Activated CD4-positive, alpha-beta memory T cell treated with anti-CD3 and anti-CD28 coated beads, Interleukin-2, amount 10 ng/mL, durations not matched to agents 7 days and 5 days (primary cell): Measurements from ENCODE around the gene CYB5RL. TPM values are rescaled to one million over a fixed set of nuclear protein-coding genes. Genes with fewer than 3 reads are reported as not detected.

Experiments used
- CTCF ChIA-PET: fragments of 350-600 bp; sonication (Branson Sonifier 250); formaldehyde crosslinking; loops from one replicate; lab custom pipeline; 2021; ENCODE audit warnings: antibody characterized with exemption, inconsistent platforms; lab: Charles Lee
- POLR2A ChIA-PET: fragments of 350-600 bp; sonication (Branson Sonifier 250); formaldehyde crosslinking; loops from one replicate; lab custom pipeline; 2021; ENCODE audit warnings: antibody characterized with exemption; lab: Charles Lee
- DNase-seq: peaks from one replicate; pipeline ENCODE4 v3.0.0-alpha.2; 2020
- H3K27ac Mint-ChIP-seq: one replicate; pipeline ENCODE4 v1.8.0; 2021; ENCODE audit warnings: mild to moderate bottlenecking, mixed read lengths
- H3K27me3 Mint-ChIP-seq: one replicate; pipeline ENCODE4 v1.8.0; 2021; ENCODE audit warnings: mixed read lengths
- H3K36me3 Mint-ChIP-seq: one replicate; pipeline ENCODE4 v1.8.0; 2021; ENCODE audit warnings: low read depth, mixed read lengths
- H3K4me1 Mint-ChIP-seq: one replicate; pipeline ENCODE4 v1.8.0; 2021; ENCODE audit warnings: mixed read lengths
- H3K4me3 Mint-ChIP-seq: one replicate; pipeline ENCODE4 v1.8.0; 2021; ENCODE audit warnings: mild to moderate bottlenecking, mixed read lengths
- H3K9me3 Mint-ChIP-seq: one replicate; pipeline ENCODE4 v1.8.0; 2021; ENCODE audit warnings: mixed read lengths
- total RNA-seq, 2 experiments: library from RNA; stranded (reverse); gene quantifications; one replicate each; pipeline ENCODE4 v1.2.3, GENCODE V29; 2021

Gene CYB5RL
- total RNA-seq, 2 experiments from 2014 or later = 8.9 to 10.0 TPM

- Mint-ChIP-seq H3K27ac (no peak overlapping the region), H3K27me3 (no peaks in the 10 kb centered on the region), H3K36me3 (peaks cover 54% of the 10 kb centered on the region), H3K4me3 (no peak overlapping the region), H3K9me3 (no peaks in the 10 kb centered on the region), H3K4me1 (peaks cover 34% of the 10 kb centered on the region)
- POLR2A ChIA-PET = no interaction called here
- no peak for DNase-seq
- CTCF ChIA-PET = no interaction called here
These were observed 4.4 kb upstream of the CYB5RL start for GRCh38 chr1:54204199-54204598.

GRCh38 chr1:54200519-54200997 lies 728 bp upstream of the CYB5RL start:
- Mint-ChIP-seq H3K36me3 (peaks cover 25% of the 10 kb centered on the region), H3K4me1 (peaks cover 38% of the 10 kb centered on the region), H3K27me3 (no peaks in the 10 kb centered on the region), H3K4me3 (peak overlapping the region; percentile 85), H3K27ac (peak overlapping the region; percentile 71), H3K9me3 (no peaks in the 10 kb centered on the region)
- ChIA-PET POLR2A (interaction anchor here (0.8 to 2.7 kb wide), 18 partner anchors 9 to 600 kb away, joined by 3 to 21 read pairs (median 6); partner anchors contain the start of genes SSBP3, TCEANC2, TMEM59 and TTC22), CTCF (interaction anchor here (0.5 to 3.2 kb wide), 11 partner anchors 19 to 332 kb away, joined by 3 to 18 read pairs (median 4); partner anchors contain the start of genes TCEANC2 and TMEM59)
- DNase-seq = no peak

GRCh38 chr1:54199151-54199764 lies 572 bp downstream of the CYB5RL start:
- no peak overlapping the region for H3K27ac Mint-ChIP-seq
- CTCF ChIA-PET = interaction anchor here (1.0 to 3.2 kb wide), 10 partner anchors 15 to 300 kb away, joined by 3 to 18 read pairs (median 4); partner anchors contain the start of genes TCEANC2 and TMEM59
- no peaks in the 10 kb centered on the region for H3K9me3 Mint-ChIP-seq

GRCh38 chr1:54193453-54193852 lies 6.4 kb downstream of the CYB5RL start:
- H3K9me3 Mint-ChIP-seq = no peaks in the 10 kb centered on the region
- peaks cover 9% of the 10 kb centered on the region for H3K36me3 Mint-ChIP-seq
- CTCF ChIA-PET = no interaction called here
- no peak for DNase-seq
- no peaks in the 10 kb centered on the region for H3K4me1 Mint-ChIP-seq
- no peak overlapping the region for H3K4me3 Mint-ChIP-seq
- no peaks in the 10 kb centered on the region for H3K27me3 Mint-ChIP-seq
- POLR2A ChIA-PET = no interaction called here
- no peak overlapping the region for H3K27ac Mint-ChIP-seq

More at GRCh38 chr1:54199151-54199764, 572 bp downstream of the CYB5RL start:
- POLR2A ChIA-PET = interaction anchor here (0.8 to 2.7 kb wide), 16 partner anchors 9 to 602 kb away, joined by 3 to 21 read pairs (median 7); partner anchors contain the start of genes SSBP3, TCEANC2, TMEM59 and TTC22
- Mint-ChIP-seq H3K4me1 (peaks cover 37% of the 10 kb centered on the region), H3K27me3 (no peaks in the 10 kb centered on the region), H3K36me3 (peaks cover 17% of the 10 kb centered on the region), H3K4me3 (peak overlapping the region; percentile 85)
- no peak for DNase-seq

DNA sequence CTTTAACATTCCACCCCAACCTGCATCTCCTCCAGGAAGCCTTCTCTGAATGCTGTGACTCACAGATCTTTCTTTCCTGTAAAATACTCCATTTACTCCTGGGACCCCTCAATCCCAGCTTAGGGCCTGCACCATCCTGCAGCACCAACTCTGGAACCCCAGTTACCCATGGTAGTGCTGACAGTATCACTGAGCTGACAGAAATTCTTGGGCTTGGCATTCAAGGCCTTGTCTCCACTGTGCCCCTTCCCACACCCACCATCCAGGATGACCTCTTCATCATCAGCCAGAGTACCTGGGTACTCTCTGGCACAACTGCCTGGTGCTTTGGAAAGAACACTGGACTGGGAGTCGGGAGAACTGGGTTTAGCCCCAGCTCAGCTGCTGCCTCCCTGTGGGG lies 8.3 kb downstream of the CYB5RL start:
- ChIA-PET CTCF (interaction anchor here (0.5 kb wide), 1 partner anchor 327 kb away, joined by 3 read pairs; no protein-coding TSS in a partner anchor), POLR2A (no interaction called here)
- Mint-ChIP-seq H3K9me3 (no peaks in the 10 kb centered on the region), H3K4me1 (no peaks in the 10 kb centered on the region), H3K4me3 (no peak overlapping the region), H3K27me3 (no peaks in the 10 kb centered on the region), H3K36me3 (peaks cover 16% of the 10 kb centered on the region), H3K27ac (no peak overlapping the region)
- no peak for DNase-seq

GRCh38 chr1:54190526-54190925 lies 9.3 kb downstream of the CYB5RL start:
- DNase-seq = no peak
- ChIA-PET POLR2A (interaction anchor here (0.5 to 1.8 kb wide), 3 partner anchors 10 to 163 kb away, joined by 3 to 9 read pairs (median 3); partner anchors contain the start of genes CYB5RL and MRPL37), CTCF (interaction anchor here (0.6 kb wide), 1 partner anchor 9 kb away, joined by 3 read pairs; no protein-coding TSS in a partner anchor)
- Mint-ChIP-seq H3K36me3 (peaks cover 20% of the 10 kb centered on the region), H3K9me3 (no peaks in the 10 kb centered on the region), H3K4me3 (no peak overlapping the region), H3K27me3 (no peaks in the 10 kb centered on the region), H3K4me1 (no peaks in the 10 kb centered on the region), H3K27ac (no peak overlapping the region)

GRCh38 chr1:54188291-54188690 lies 11.5 kb downstream of the CYB5RL start:
- ChIA-PET POLR2A (no interaction called here), CTCF (no interaction called here)
- Mint-ChIP-seq H3K9me3 (no peaks in the 10 kb centered on the region), H3K36me3 (peaks cover 26% of the 10 kb centered on the region), H3K27me3 (no peaks in the 10 kb centered on the region), H3K4me3 (no peak overlapping the region), H3K27ac (no peak overlapping the region), H3K4me1 (no peaks in the 10 kb centered on the region)
- no peak for DNase-seq

- H3K27me3 Mint-ChIP-seq = no peaks in the 10 kb centered on the region
- no peaks in the 10 kb centered on the region for H3K4me1 Mint-ChIP-seq
- no peak overlapping the region for H3K4me3 Mint-ChIP-seq
- CTCF ChIA-PET = interaction anchor here (1.5 kb wide), 1 partner anchor 304 kb away, joined by 3 read pairs; no protein-coding TSS in a partner anchor
- H3K36me3 Mint-ChIP-seq = peaks cover 25% of the 10 kb centered on the region
- H3K9me3 Mint-ChIP-seq = no peaks in the 10 kb centered on the region
- no peak overlapping the region for H3K27ac Mint-ChIP-seq
- POLR2A ChIA-PET = no interaction called here
- DNase-seq = no peak
These were observed 13.8 kb downstream of the CYB5RL start for GRCh38 chr1:54186056-54186455.

DNA sequence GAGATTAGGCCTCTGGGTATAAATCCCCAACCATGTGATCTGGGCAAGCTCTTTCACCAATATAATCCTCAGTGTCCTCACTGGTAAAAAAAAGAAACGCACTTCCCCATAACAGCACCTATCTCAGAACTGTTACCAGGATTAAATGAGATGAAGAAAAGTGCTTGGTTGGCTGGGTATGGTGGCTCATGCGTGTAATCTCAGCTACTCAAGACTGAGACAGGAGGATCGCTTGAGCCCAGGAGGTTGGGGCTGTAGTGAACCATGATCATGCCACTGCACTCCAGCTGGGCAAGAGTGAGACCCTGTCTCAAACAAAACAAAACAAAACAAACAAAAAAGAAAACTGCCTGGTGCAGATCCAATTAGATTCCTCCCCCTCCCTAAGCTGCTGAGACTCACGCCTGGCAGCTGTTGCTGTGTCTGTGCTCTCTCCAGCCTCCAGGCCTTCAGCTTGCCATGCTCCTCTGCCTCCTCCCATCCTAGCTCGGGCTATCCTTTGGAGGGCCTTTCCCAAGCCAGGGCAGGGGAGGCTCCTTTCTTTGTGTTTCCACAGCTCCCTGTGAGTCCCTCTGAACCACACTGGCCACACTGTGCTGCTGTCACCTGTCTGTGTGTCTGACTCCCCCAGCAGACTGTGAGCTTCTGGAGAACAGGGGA lies 19.0 kb downstream of the CYB5RL start:
- Mint-ChIP-seq H3K27me3 (no peaks in the 10 kb centered on the region), H3K4me1 (no peaks in the 10 kb centered on the region), H3K9me3 (no peaks in the 10 kb centered on the region), H3K27ac (no peak overlapping the region), H3K36me3 (peaks cover 11% of the 10 kb centered on the region), H3K4me3 (no peak overlapping the region)
- ChIA-PET POLR2A (interaction anchor here (1.1 to 2.1 kb wide), 2 partner anchors 18 to 226 kb away, joined by 4 to 8 read pairs; partner anchors contain the start of genes CYB5RL, MRPL37 and SSBP3), CTCF (interaction anchor here (0.6 to 3.0 kb wide), 22 partner anchors 7 to 626 kb away, joined by 3 to 21 read pairs (median 3); partner anchors contain the start of genes CYB5RL and MRPL37)
- no peak for DNase-seq

DNA sequence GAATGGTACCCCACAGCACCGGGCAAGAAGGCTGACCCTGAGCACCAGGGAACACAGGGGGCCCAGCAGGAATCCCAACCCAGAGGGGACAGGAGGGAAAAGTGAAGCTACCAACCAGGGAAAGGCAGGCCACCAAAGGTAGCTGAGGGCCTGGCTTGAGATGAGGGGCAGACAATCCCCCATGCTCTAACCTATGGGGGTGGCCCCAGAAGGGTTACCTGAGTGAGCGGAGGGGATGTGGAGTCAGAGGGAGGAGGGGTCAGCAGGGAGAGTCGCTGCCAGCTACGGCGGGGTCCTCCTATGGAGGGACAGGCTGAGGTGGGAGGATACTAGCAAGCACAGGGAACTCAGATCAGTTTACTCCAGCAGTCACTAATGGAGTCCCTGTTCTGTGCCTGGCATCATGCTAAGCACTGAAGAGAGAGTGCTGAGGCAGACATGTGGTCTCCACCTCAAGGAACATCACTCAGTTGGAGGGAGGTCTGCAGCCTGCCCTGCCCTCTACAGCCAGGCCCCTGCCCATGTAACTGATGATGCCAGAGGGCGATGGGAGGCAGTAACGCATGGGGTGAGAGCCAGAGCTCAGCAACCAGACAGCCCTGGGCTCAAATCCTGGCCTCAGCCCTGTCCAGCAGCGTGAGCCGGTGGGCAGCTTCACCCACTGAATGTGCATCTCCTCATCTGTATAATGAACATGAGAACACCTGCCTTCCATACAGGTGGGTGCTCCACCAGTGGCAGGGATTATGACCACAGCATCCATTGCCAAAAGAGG lies 21.3 kb downstream of the CYB5RL start:
- H3K9me3 Mint-ChIP-seq = no peaks in the 10 kb centered on the region
- peaks cover 8% of the 10 kb centered on the region for H3K4me1 Mint-ChIP-seq
- no peak overlapping the region for H3K4me3 Mint-ChIP-seq
- no peaks in the 10 kb centered on the region for H3K27me3 Mint-ChIP-seq
- H3K27ac Mint-ChIP-seq = no peak overlapping the region
- no peak for DNase-seq
- ChIA-PET CTCF (no interaction called here), POLR2A (no interaction called here)
- H3K36me3 Mint-ChIP-seq = peaks cover 6% of the 10 kb centered on the region

GRCh38 chr1:54177726-54178125 lies 22.1 kb downstream of the CYB5RL start:
- POLR2A ChIA-PET = no interaction called here
- no peak overlapping the region for H3K4me3 Mint-ChIP-seq
- no peaks in the 10 kb centered on the region for H3K27me3 Mint-ChIP-seq
- H3K36me3 Mint-ChIP-seq = no peaks in the 10 kb centered on the region
- no peaks in the 10 kb centered on the region for H3K9me3 Mint-ChIP-seq
- no peak for DNase-seq
- CTCF ChIA-PET = no interaction called here
- H3K4me1 Mint-ChIP-seq = peaks cover 11% of the 10 kb centered on the region
- H3K27ac Mint-ChIP-seq = no peak overlapping the region

DNA sequence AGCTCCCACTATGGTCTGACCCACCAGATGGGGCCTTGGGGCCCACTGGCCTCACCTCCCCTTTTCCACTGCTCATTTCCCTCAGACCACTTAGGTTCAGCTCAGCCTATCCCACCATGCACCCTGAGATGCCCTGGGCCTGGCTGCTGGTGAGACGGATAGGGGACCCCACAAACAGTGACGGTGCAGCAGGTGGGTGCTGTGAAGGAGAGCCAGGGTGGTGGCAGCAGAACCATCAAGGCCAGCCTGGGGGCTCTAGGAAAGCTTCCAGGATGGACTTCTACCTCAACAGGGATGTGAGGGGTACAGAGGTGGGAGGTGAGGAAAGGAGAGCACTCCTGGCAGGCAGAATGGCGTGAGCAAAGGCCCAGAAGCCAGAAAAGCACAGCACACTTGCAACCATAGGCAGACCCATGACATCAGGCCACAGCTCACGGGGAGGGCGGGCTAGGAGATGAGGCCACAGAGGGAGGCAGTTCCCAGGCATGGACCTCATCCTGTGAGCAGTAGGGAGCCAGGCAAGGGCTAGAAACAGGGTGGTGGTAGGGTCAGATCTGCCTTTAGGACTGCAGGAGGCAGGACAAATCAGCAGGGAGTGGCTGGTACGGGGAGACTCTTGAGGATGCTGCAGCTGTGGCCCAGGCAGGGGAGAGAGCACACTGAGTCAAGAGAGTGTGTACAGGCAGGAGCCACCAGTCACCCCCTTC lies 23.1 kb downstream of the CYB5RL start:
- Mint-ChIP-seq H3K27ac (no peak overlapping the region), H3K4me3 (no peak overlapping the region), H3K36me3 (no peaks in the 10 kb centered on the region), H3K9me3 (no peaks in the 10 kb centered on the region), H3K4me1 (peaks cover 14% of the 10 kb centered on the region), H3K27me3 (no peaks in the 10 kb centered on the region)
- no peak for DNase-seq
- CTCF ChIA-PET = no interaction called here
- POLR2A ChIA-PET = no interaction called here
